GM12892 (cell line): ENCODE results near the gene ARVCF.

Experiments used
- POLR2A ChIP-seq: IDR thresholded peaks from 2 replicates; pipeline ENCODE4 v1.6.1; 2011; ENCODE audit warnings: low read depth, low read length, control low read depth
- POLR2AphosphoS5 ChIP-seq: IDR thresholded peaks from 2 replicates; pipeline ENCODE4 v1.6.1; 2011; ENCODE audit warnings: low read depth, low read length, control low read depth
- TAF1 ChIP-seq: IDR thresholded peaks from 2 replicates; pipeline ENCODE4 v1.6.1; 2011; ENCODE audit warnings: low read depth, mild to moderate bottlenecking, control low read depth, low read length, borderline replicate concordance

DNA sequence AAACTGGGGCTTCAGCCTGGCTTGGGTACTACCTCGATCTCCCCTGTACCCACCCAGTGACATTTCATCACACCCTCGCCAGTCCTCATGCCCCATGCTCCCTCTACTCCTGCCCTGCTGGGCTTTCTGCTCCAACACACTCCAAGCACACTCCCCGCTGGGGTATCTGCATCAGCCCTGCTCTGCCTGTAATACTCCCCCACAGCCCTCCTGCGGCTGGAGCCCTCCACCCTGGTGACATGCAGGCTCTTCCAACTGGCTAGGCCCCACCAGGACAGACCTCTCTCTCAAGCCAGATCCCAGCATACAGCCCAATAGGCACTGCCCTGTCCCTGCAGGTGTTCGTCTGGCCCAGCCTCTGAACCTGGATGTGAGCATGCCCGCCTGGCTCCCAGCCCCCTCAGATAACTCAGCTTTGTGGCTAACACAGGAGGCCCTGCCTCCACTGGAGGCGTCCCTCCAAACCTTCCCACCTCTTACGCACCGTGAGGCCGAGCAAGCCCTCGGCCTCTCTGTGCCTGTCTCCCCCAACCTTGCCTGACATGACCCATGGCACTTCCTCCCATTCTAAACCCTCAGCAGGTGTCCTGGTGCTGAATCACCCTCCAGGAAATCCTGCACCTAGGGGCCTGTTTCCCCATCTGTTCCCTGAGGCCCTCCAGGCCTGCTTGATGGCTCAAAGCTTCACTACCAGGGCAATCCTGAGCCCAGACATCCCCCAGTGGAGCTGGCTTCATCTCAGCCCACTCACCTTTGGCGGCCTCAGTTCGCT lies 41.5 kb downstream of the ARVCF start:
- no peak for TF ChIP-seq POLR2A
- TF ChIP-seq TAF1, result no peak
- no peak for TF ChIP-seq POLR2AphosphoS5
